WTC11 (cell line): ENCODE measurements around the gene PDE1C.

Source experiments
- CREB1 ChIP-seq: sonication (generic); formaldehyde crosslinking; IDR thresholded peaks from 2 replicates; pipeline ENCODE4 v1.8.0; 2023; ENCODE audit warnings: mild to moderate bottlenecking, missing genetic modification reagents
- CTCF ChIP-seq: fragments of 200-600 bp; IDR thresholded peaks from 2 replicates; pipeline ENCODE4 v1.8.0; 2022; ENCODE audit warnings: antibody characterized with exemption
- ELF4 ChIP-seq: sonication (generic); formaldehyde crosslinking; IDR thresholded peaks from 2 replicates; pipeline ENCODE4 v1.8.1; 2022; ENCODE audit warnings: low read depth, mild to moderate bottlenecking, moderate library complexity, missing genetic modification reagents
- JUN ChIP-seq: sonication (generic); formaldehyde crosslinking; IDR thresholded peaks from 2 replicates; pipeline ENCODE4 v1.8.0; 2023; ENCODE audit warnings: mild to moderate bottlenecking, missing genetic modification reagents
- KAT7 ChIP-seq: sonication (generic); formaldehyde crosslinking; IDR thresholded peaks from 2 replicates; pipeline ENCODE4 v1.8.1; 2023; ENCODE audit warnings: missing genetic modification reagents, mild to moderate bottlenecking, borderline replicate concordance
- MAX ChIP-seq: sonication (generic); formaldehyde crosslinking; IDR thresholded peaks from 2 replicates; pipeline ENCODE4 v1.8.0; 2022; ENCODE audit warnings: mild to moderate bottlenecking, missing genetic modification reagents
- NFE2L1 ChIP-seq: sonication (generic); formaldehyde crosslinking; IDR thresholded peaks from 2 replicates; pipeline ENCODE4 v1.8.1; 2023; ENCODE audit warnings: missing genetic modification reagents
- NR2C2 ChIP-seq: sonication (generic); formaldehyde crosslinking; IDR thresholded peaks from 2 replicates; pipeline ENCODE4 v1.8.0; 2022; ENCODE audit warnings: mild to moderate bottlenecking, missing genetic modification reagents
- USF2 ChIP-seq: sonication (generic); formaldehyde crosslinking; IDR thresholded peaks from 2 replicates; pipeline ENCODE4 v1.8.1; 2023; ENCODE audit warnings: mild to moderate bottlenecking, missing genetic modification reagents, moderate library complexity
- ZNF263 ChIP-seq: sonication (generic); formaldehyde crosslinking; IDR thresholded peaks from 2 replicates; pipeline ENCODE4 v1.8.1; 2022; ENCODE audit warnings: low read depth, mild to moderate bottlenecking, moderate library complexity, missing genetic modification reagents

- TF ChIP-seq CTCF (no peak), JUN (CRISPR knock-in tag) (no peak), NR2C2 (CRISPR knock-in tag) (no peak), MAX (CRISPR knock-in tag) (no peak), USF2 (CRISPR knock-in tag) (no peak), ZNF263 (CRISPR knock-in tag) (no peak), ELF4 (no peak), KAT7 (CRISPR knock-in tag) (no peak), NFE2L1 (CRISPR knock-in tag) (no peak), CREB1 (no peak)
Observed at GRCh38 chr7:31860925-31861324, 209.3 kb downstream of the PDE1C start.
